Trophoblast cell (in vitro differentiated cells and primary cell): ENCODE results near the gene CADM1.

ENCODE experiments used
- DNase-seq, 2 donors: peaks; one replicate each; pipeline ENCODE4 v3.0.0-alpha.2; 2016
- H2AFZ ChIP-seq: 2 replicates; pipeline ENCODE4 v1.6.1; 2013; ENCODE audit warnings: low read length, moderate library complexity, mild to moderate bottlenecking; ENCODE audit not compliant: insufficient read depth, poor library complexity
- H2AK5ac ChIP-seq: 2 replicates; pipeline ENCODE4 v1.6.1; 2013; ENCODE audit warnings: mild to moderate bottlenecking, low read length
- H2BK120ac ChIP-seq: 2 replicates; pipeline ENCODE4 v1.6.1; 2013; ENCODE audit warnings: low read length, mild to moderate bottlenecking, moderate library complexity; ENCODE audit not compliant: insufficient read depth, poor library complexity
- H2BK12ac ChIP-seq: 2 replicates; pipeline ENCODE4 v1.6.1; 2013; ENCODE audit warnings: mild to moderate bottlenecking, low read length, moderate library complexity
- H2BK5ac ChIP-seq: 2 replicates; pipeline ENCODE4 v1.6.1; 2013; ENCODE audit warnings: low read length, low read depth, moderate library complexity, mild to moderate bottlenecking; ENCODE audit not compliant: poor library complexity
- H3K14ac ChIP-seq: 2 replicates; pipeline ENCODE4 v1.6.1; 2013; ENCODE audit warnings: mild to moderate bottlenecking, low read length
- H3K18ac ChIP-seq: 2 replicates; pipeline ENCODE4 v1.6.1; 2013; ENCODE audit warnings: mild to moderate bottlenecking, low read length
- H3K23ac ChIP-seq: 2 replicates; pipeline ENCODE4 v1.6.1; 2013; ENCODE audit warnings: low read length
- H3K27ac ChIP-seq: 2 replicates; pipeline ENCODE4 v1.5.1; 2013; ENCODE audit warnings: low read depth, mild to moderate bottlenecking, inconsistent platforms, low read length, moderate library complexity
- H3K27me3 ChIP-seq: 2 replicates; pipeline ENCODE4 v1.6.1; 2013; ENCODE audit warnings: inconsistent platforms, mild to moderate bottlenecking, low read length, moderate library complexity; ENCODE audit not compliant: insufficient read depth
- H3K36me3 ChIP-seq, 2 experiments: 1 replicate in 1 of 2; 2 replicates in 1 of 2; pipeline ENCODE4 v1.6.1; 2013; ENCODE audit warnings: low read length in 2 of 2, mild to moderate bottlenecking in 2 of 2, moderate library complexity in 1 of 2; ENCODE audit not compliant: insufficient read depth in 2 of 2, control insufficient read depth in 1 of 2
- H3K4ac ChIP-seq: 2 replicates; pipeline ENCODE4 v1.6.1; 2013; ENCODE audit warnings: low read depth, mild to moderate bottlenecking, low read length, moderate library complexity
- H3K4me1 ChIP-seq, 2 experiments: 1 replicate in 1 of 2; 2 replicates in 1 of 2; pipeline ENCODE4 v1.6.1; 2013; ENCODE audit warnings: low read length in 2 of 2, mild to moderate bottlenecking in 2 of 2, moderate library complexity in 1 of 2; ENCODE audit not compliant: insufficient read depth in 2 of 2, control insufficient read depth in 1 of 2
- H3K4me2 ChIP-seq: 2 replicates; pipeline ENCODE4 v1.6.1; 2013; ENCODE audit warnings: inconsistent platforms, mild to moderate bottlenecking, low read length, moderate library complexity
- H3K4me3 ChIP-seq: 2 replicates; pipeline ENCODE4 v1.5.1; 2013; ENCODE audit warnings: mild to moderate bottlenecking, low read depth, low read length, inconsistent platforms
- H3K79me1 ChIP-seq: one replicate; pipeline ENCODE4 v1.6.1; 2013; ENCODE audit warnings: low read length
- H3K79me2 ChIP-seq: 2 replicates; pipeline ENCODE4 v1.6.1; 2013; ENCODE audit warnings: low read length, mild to moderate bottlenecking; ENCODE audit not compliant: control insufficient read depth, insufficient read depth, poor library complexity
- H3K9ac ChIP-seq: 2 replicates; pipeline ENCODE4 v1.6.1; 2013; ENCODE audit warnings: mild to moderate bottlenecking, low read length
- H3K9me3 ChIP-seq: 2 replicates; pipeline ENCODE4 v1.6.1; 2013; ENCODE audit warnings: low read depth, mild to moderate bottlenecking, control low read depth, inconsistent platforms, low read length; ENCODE audit not compliant: insufficient read depth
- H4K12ac ChIP-seq: 2 replicates; pipeline ENCODE4 v1.6.1; 2013; ENCODE audit warnings: low read depth, mild to moderate bottlenecking, low read length, moderate library complexity
- H4K8ac ChIP-seq: 2 replicates; pipeline ENCODE4 v1.6.1; 2013; ENCODE audit warnings: low read depth, mild to moderate bottlenecking, low read length, moderate library complexity
- H4K91ac ChIP-seq: one replicate; pipeline ENCODE4 v1.6.1; 2013; ENCODE audit warnings: low read depth, mild to moderate bottlenecking, low read length, moderate library complexity
- WGBS: extraction: QIAGEN DNeasy Blood & Tissue Kit; methylation state at CpG from one replicate; pipeline ENCODE4 v1.1.7; 2013; ENCODE audit warnings: missing lambda C conversion rate; ENCODE audit not compliant: insufficient read length, insufficient coverage; ENCODE audit errors: extremely low coverage; 5-methylcytosine and 5-hydroxymethylcytosine counted together

CADM1 gene

GRCh38 chr11:115357066-115357465, 147.1 kb downstream of the CADM1 start:
- Histone ChIP-seq H3K4me3 (no peak overlapping the region), H3K27ac (no peak overlapping the region), H3K36me3 (no peaks in the 10 kb centered on the region), H2BK12ac (no peak overlapping the region), H2AFZ (no peak overlapping the region), H4K91ac (no peak overlapping the region), H3K27me3 (no peaks in the 10 kb centered on the region), H4K8ac (no peak overlapping the region), H3K4me1 (no peaks in the 10 kb centered on the region), H3K79me2 (no peaks in the 10 kb centered on the region), H3K9ac (no peak overlapping the region), H3K23ac (no peak overlapping the region), H3K4me2 (no peak overlapping the region), H3K79me1 (no peaks in the 10 kb centered on the region), H2BK120ac (no peak overlapping the region), H2AK5ac (no peak overlapping the region), H3K18ac (no peak overlapping the region), H3K14ac (no peak overlapping the region), H4K12ac (no peak overlapping the region), H2BK5ac (no peak overlapping the region), H3K4ac (no peak overlapping the region), H3K9me3 (no peaks in the 10 kb centered on the region)
- DNase-seq = no peak
- no CpG with 5 or more reads among the region's 5 CpGs for WGBS

- no peaks in the 10 kb centered on the region for H3K79me1 ChIP-seq
- H3K9ac ChIP-seq = no peak overlapping the region
- whole genome bisulfite sequencing = no CpG with 5 or more reads among the region's 6 CpGs
- no peaks in the 10 kb centered on the region for H3K4me1 ChIP-seq
- H2BK12ac ChIP-seq = no peak overlapping the region
- no peak for DNase-seq
- no peak overlapping the region for H3K4me2 ChIP-seq
- H3K4ac ChIP-seq = no peak overlapping the region
- H3K9me3 ChIP-seq = no peaks in the 10 kb centered on the region
- H4K8ac ChIP-seq = no peak overlapping the region
- H2BK120ac ChIP-seq = no peak overlapping the region
- H3K4me3 ChIP-seq = no peak overlapping the region
- H3K27me3 ChIP-seq = no peaks in the 10 kb centered on the region
- no peaks in the 10 kb centered on the region for H3K36me3 ChIP-seq
- H3K79me2 ChIP-seq = no peaks in the 10 kb centered on the region
- no peak overlapping the region for H2AK5ac ChIP-seq
- H2AFZ ChIP-seq = no peak overlapping the region
- no peak overlapping the region for H3K27ac ChIP-seq
- no peak overlapping the region for H4K91ac ChIP-seq
- H3K23ac ChIP-seq = no peak overlapping the region
- H3K18ac ChIP-seq = no peak overlapping the region
- H4K12ac ChIP-seq = no peak overlapping the region
- no peak overlapping the region for H2BK5ac ChIP-seq
- H3K14ac ChIP-seq = no peak overlapping the region
Observed at GRCh38 chr11:115352805-115353485, 151.3 kb downstream of the CADM1 start.

DNA sequence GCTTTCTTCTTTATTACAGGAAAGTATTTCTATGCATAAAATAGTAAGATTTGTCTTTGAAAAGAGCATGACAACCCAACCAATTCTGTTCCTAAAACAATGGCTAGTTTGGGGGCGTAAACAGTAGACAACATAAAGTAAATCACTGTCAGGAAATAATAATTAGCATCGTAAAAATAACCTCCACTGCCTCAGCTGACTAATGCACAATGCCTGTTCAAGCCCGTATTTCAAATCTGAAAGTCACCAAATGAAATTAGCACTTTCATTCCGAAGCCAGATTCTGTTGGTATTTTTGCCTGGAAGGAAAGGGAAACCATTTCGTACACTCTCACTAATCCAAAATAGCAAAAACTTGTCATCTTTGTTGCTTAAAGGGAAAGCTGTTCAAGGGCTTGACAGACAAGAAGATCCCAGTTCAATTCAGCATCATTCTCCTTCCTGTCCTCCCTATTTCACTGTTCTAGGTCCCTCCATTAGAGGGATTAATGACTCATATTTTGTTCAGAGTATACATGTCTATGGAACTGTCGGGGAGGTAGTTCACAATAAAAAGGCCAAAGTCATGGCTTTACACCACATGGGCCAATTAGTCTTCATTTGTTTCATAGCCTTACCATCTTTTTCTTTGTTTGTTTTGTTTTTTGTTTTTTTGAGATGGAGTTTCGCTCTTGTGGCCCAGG, 154.7 kb downstream of the CADM1 start:
- Histone ChIP-seq H3K36me3 (no peaks in the 10 kb centered on the region), H4K8ac (no peak overlapping the region), H3K4me1 (no peaks in the 10 kb centered on the region), H3K9ac (no peak overlapping the region), H3K23ac (no peak overlapping the region), H2AFZ (no peak overlapping the region), H3K27ac (no peak overlapping the region), H3K9me3 (no peaks in the 10 kb centered on the region), H3K4ac (no peak overlapping the region), H4K91ac (no peak overlapping the region), H2BK12ac (no peak overlapping the region), H4K12ac (no peak overlapping the region), H3K79me2 (no peaks in the 10 kb centered on the region), H2BK120ac (no peak overlapping the region), H3K14ac (no peak overlapping the region), H3K4me3 (no peak overlapping the region), H3K4me2 (no peak overlapping the region), H3K27me3 (no peaks in the 10 kb centered on the region), H2AK5ac (no peak overlapping the region), H3K79me1 (no peaks in the 10 kb centered on the region), H3K18ac (no peak overlapping the region), H2BK5ac (no peak overlapping the region)
- DNase-seq = no peak
- WGBS = no CpG with 5 or more reads among the region's 7 CpGs

- Histone ChIP-seq H4K91ac (no peak overlapping the region), H3K18ac (no peak overlapping the region), H2AK5ac (no peak overlapping the region), H4K12ac (no peak overlapping the region), H2BK120ac (no peak overlapping the region), H2BK12ac (no peak overlapping the region), H3K4me2 (no peak overlapping the region), H4K8ac (no peak overlapping the region), H3K27me3 (no peaks in the 10 kb centered on the region), H3K27ac (no peak overlapping the region), H3K79me1 (no peaks in the 10 kb centered on the region), H3K4me1 (no peaks in the 10 kb centered on the region), H3K9ac (no peak overlapping the region), H2AFZ (no peak overlapping the region), H3K23ac (no peak overlapping the region), H3K79me2 (no peaks in the 10 kb centered on the region), H3K4ac (no peak overlapping the region), H3K9me3 (no peaks in the 10 kb centered on the region), H2BK5ac (no peak overlapping the region), H3K14ac (no peak overlapping the region), H3K4me3 (no peak overlapping the region), H3K36me3 (no peaks in the 10 kb centered on the region)
- DNase-seq = no peak
- no CpG with 5 or more reads among the region's 6 CpGs for WGBS
Observed at GRCh38 chr11:115348416-115348815, 155.8 kb downstream of the CADM1 start.
